ENCODE results near the gene PLLP. TPM values are rescaled to one million over a fixed set of nuclear protein-coding genes. Genes with fewer than 3 reads are reported as not detected.
A peak's percentile ranks its signal among the peaks of the same experiment; 100 is the strongest.

Gene PLLP
- total and polyA plus RNA-seq, 10 of the 15 experiments (the other 5 are each of a cell fraction or from before 2014, with no cell fraction given), result 0.21 to 5.8 (median 0.67) TPM

GRCh38 chr16:57244767-57245471 is 39.6 kb downstream of the PLLP start, which contains the start of gene ARL2BP (continued):
- TF ChIP-seq NKRF (conservative IDR thresholded peaks at IDR 0.05) (peak; percentile 84), ATF2 (IDR thresholded peaks at IDR 0.05; ENCODE audit: low read length) (no peak), CREB1 (IDR thresholded peaks at IDR 0.05; ENCODE audit: low read depth) (peak; percentile 62), RELA (IDR thresholded peaks at IDR 0.05; ENCODE audit: borderline replicate concordance, partially characterized antibody) (peak; percentile 22), ATF7 (IDR thresholded peaks at IDR 0.05; ENCODE audit: low read depth) (peak; percentile 61), ZNF687 (IDR thresholded peaks at IDR 0.05) (peak; percentile 89), PML (IDR thresholded peaks at IDR 0.05; ENCODE audit: low read length) (peak; percentile 90), BACH1 (IDR thresholded peaks at IDR 0.05; ENCODE audit: borderline replicate concordance) (peak; percentile 86), RFX5 (IDR thresholded peaks at IDR 0.05; ENCODE audit: low read depth, low read length) (no peak; the same call in 1 of the 2 replicates), TAF1 (IDR thresholded peaks at IDR 0.05; ENCODE audit: borderline replicate concordance, low read depth, low read length) (peak; percentile 55; the same call in 1 of the 2 replicates), PBX3 (IDR thresholded peaks at IDR 0.05; ENCODE audit: insufficient replicate concordance, low read depth, low read length) (peak; percentile 24), SREBF1 (IDR thresholded peaks at IDR 0.05; ENCODE audit: low read length) (no peak), NRF1 (conservative IDR thresholded peaks at IDR 0.05; ENCODE audit: low read depth, low read length) (peak; percentile 50), RCOR1 (conservative IDR thresholded peaks at IDR 0.05; ENCODE audit: low read depth, low read length) (no peak), CREM (IDR thresholded peaks at IDR 0.05; ENCODE audit: low read depth) (peak; percentile 69), ZBTB40 (IDR thresholded peaks at IDR 0.05; ENCODE audit: borderline replicate concordance) (peak; percentile 75), TCF7 (IDR thresholded peaks at IDR 0.05; ENCODE audit: borderline replicate concordance) (no peak)
